ENCODE data around the gene GLMP. TPM values are rescaled to one million over a fixed set of nuclear protein-coding genes. Genes with fewer than 3 reads are reported as not detected.

GLMP gene
- polyA plus RNA-seq, 4 donors, result 30.7 to 263 (median 63.9) TPM

- Histone ChIP-seq H3K27ac (ENCODE audit: low read depth in 1 of 3, low read length in 2 of 3) (peak overlapping the region in 1 of 3 donors; percentile 80), H3K4me3 (ENCODE audit: low read depth in 1 of 3, low read length in 3 of 3) (peak overlapping the region; percentile 32 to 89 (median 78)), H3K9me3 (ENCODE audit: control insufficient read depth in 2 of 2, insufficient read depth in 1 of 2, low read depth in 1 of 2, low read length in 1 of 2) (no peaks in the 10 kb centered on the region), H3K27me3 (ENCODE audit: control insufficient read depth in 3 of 3, insufficient read depth in 3 of 3, low read length in 3 of 3) (no peaks in the 10 kb centered on the region), H3K36me3 (ENCODE audit: control insufficient read depth in 3 of 3, insufficient read depth in 2 of 3, low read depth in 1 of 3, low read length in 3 of 3) (peaks cover 0 to 31% (median 5%) of the 10 kb centered on the region in 3 donors), H3K4me1 (ENCODE audit: control insufficient read depth in 3 of 3, insufficient read depth in 2 of 3, low read depth in 1 of 3, low read length in 2 of 3) (peaks cover 4 to 31% (median 5%) of the 10 kb centered on the region in 3 donors)
- WGBS, 3 donors, result 60 to 77% (median 65%) methylated on average over 1 of the region's 1 CpG
- DNase-seq (no peak), FAIRE-seq (no peak)
These were observed 12.0 kb downstream of the GLMP start for GRCh38 chr1:156283521-156283920.

DNA sequence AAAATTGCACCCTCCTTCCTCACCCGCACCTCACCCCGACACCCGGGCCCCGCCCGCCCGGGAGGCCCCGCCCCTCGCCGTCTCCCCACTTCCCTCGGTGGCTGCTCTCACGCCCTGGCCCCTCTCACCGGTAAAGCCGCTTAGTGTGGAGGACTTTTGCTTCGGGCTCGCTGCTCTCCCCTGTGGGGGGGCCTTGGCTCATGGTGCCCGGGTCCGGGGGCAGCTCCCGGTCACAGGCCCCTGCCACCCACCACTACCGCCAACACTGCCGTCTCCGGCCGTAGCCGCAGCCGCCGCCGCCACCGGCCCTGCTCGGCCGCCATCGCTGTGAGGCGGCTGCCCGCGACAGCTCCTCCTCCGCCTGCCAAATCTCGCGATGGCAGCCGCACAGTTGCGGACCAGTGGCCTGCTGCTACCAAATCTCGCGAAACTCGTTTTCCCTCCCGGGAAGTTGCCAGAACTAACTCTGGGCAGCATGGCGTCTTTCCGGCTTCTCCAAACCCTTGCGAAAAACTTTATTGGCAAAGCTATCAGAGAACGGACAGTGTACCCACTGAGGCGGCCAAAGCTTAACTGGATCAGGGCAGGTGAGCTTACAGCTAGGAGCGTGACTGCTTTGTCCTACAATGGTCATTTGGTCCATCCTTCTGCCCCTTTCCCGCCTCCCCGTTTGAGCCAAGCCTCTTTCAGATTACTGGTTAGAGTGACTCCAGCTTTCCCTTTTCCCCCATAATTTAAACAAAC is 12.8 kb downstream of the GLMP start, which contains the start of gene SMG5:
TSS of gene SMG5 (minus strand) at position 347 of the 744 bp plus-strand sequence. CDS start at position 202, 145 bp downstream.
- FAIRE-seq, result no peak
- DNase-seq, result peak; percentile 99
- WGBS, 3 donors, result 0 to 1% (median 1%) methylated on average over 46 to 50 of the region's 50 CpGs

GRCh38 chr1:156281693-156282478 is 13.6 kb downstream of the GLMP start:
- peak overlapping the region; percentile 58 to 89 (median 78) for H3K4me3 ChIP-seq (ENCODE audit: low read depth in 1 of 3, low read length in 3 of 3)
- H3K9me3 ChIP-seq (ENCODE audit: control insufficient read depth in 2 of 2, insufficient read depth in 1 of 2, low read depth in 1 of 2, low read length in 1 of 2), result no peaks in the 10 kb centered on the region
- DNase-seq, result peak; percentile 86 to 88
- H3K36me3 ChIP-seq (ENCODE audit: control insufficient read depth in 3 of 3, insufficient read depth in 2 of 3, low read depth in 1 of 3, low read length in 3 of 3), result peaks cover 0 to 41% (median 17%) of the 10 kb centered on the region in 3 donors
- 5 to 7% (median 6%) methylated on average over 21 to 22 of the region's 22 CpGs for WGBS, 3 donors
- peak overlapping the region; percentile 88 to 95 (median 91) for H3K27ac ChIP-seq (ENCODE audit: low read depth in 1 of 3, low read length in 2 of 3)
- no peak for FAIRE-seq
- H3K4me1 ChIP-seq (ENCODE audit: control insufficient read depth in 3 of 3, insufficient read depth in 2 of 3, low read depth in 1 of 3, low read length in 2 of 3), result peaks cover 4 to 31% (median 5%) of the 10 kb centered on the region in 3 donors
- H3K27me3 ChIP-seq (ENCODE audit: control insufficient read depth in 3 of 3, insufficient read depth in 3 of 3, low read length in 3 of 3), result no peaks in the 10 kb centered on the region

More for the DNA sequence above, 12.8 kb downstream of the GLMP start, which contains the start of gene SMG5:
- peak within 1 kb of the TSS; percentile 88 to 95 (median 91) for H3K27ac ChIP-seq (ENCODE audit: low read depth in 1 of 3, low read length in 2 of 3)
- peak within 1 kb of the TSS; percentile 58 to 89 (median 78) for H3K4me3 ChIP-seq (ENCODE audit: low read depth in 1 of 3, low read length in 3 of 3)
- H3K9me3 ChIP-seq (ENCODE audit: control insufficient read depth in 2 of 2, insufficient read depth in 1 of 2, low read depth in 1 of 2, low read length in 1 of 2), result no peaks in the 10 kb centered on the region
- peaks cover 0 to 36% (median 13%) of the 10 kb centered on the region in 3 donors for H3K36me3 ChIP-seq (ENCODE audit: control insufficient read depth in 3 of 3, insufficient read depth in 2 of 3, low read depth in 1 of 3, low read length in 3 of 3)
- peaks cover 4 to 31% (median 5%) of the 10 kb centered on the region in 3 donors for H3K4me1 ChIP-seq (ENCODE audit: control insufficient read depth in 3 of 3, insufficient read depth in 2 of 3, low read depth in 1 of 3, low read length in 2 of 3)
- no peaks in the 10 kb centered on the region for H3K27me3 ChIP-seq (ENCODE audit: control insufficient read depth in 3 of 3, insufficient read depth in 3 of 3, low read length in 3 of 3)

DNA sequence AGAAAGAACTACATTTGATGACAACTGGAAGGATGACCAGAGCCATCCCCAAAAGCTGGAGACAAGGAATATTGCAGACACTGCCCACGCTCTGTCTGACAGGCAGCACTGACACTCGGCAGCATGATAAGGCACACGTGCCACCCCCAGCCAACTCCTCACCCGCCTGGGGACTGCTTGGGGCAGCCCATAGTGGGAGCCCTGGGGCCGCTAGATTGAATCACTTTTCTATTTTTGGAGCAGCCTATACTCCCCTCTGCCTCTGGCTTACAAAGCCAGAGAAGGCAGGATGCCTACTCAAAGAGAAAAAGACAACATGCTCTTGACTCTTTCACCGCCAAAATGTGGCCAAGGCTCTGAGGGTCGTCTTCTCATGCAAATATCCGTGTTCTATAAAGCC is 14.2 kb downstream of the GLMP start:
- no peak for FAIRE-seq
- Histone ChIP-seq H3K4me3 (ENCODE audit: low read depth in 1 of 3, low read length in 3 of 3) (peak overlapping the region in 2 of 3 donors; percentile 78 to 89), H3K9me3 (ENCODE audit: control insufficient read depth in 2 of 2, insufficient read depth in 1 of 2, low read depth in 1 of 2, low read length in 1 of 2) (no peaks in the 10 kb centered on the region), H3K4me1 (ENCODE audit: control insufficient read depth in 3 of 3, insufficient read depth in 2 of 3, low read depth in 1 of 3, low read length in 2 of 3) (peaks cover 4 to 31% (median 5%) of the 10 kb centered on the region in 3 donors), H3K36me3 (ENCODE audit: control insufficient read depth in 3 of 3, insufficient read depth in 2 of 3, low read depth in 1 of 3, low read length in 3 of 3) (peaks cover 2 to 42% (median 19%) of the 10 kb centered on the region in 3 donors), H3K27me3 (ENCODE audit: control insufficient read depth in 3 of 3, insufficient read depth in 3 of 3, low read length in 3 of 3) (no peaks in the 10 kb centered on the region), H3K27ac (ENCODE audit: low read depth in 1 of 3, low read length in 2 of 3) (peak overlapping the region in 1 of 3 donors; percentile 88)
- 12 to 19% (median 17%) methylated on average over 8 of the region's 8 CpGs for WGBS, 3 donors
- no peak for DNase-seq

GRCh38 chr1:156279837-156280236 is 15.6 kb downstream of the GLMP start:
- Histone ChIP-seq H3K27me3 (ENCODE audit: control insufficient read depth in 3 of 3, insufficient read depth in 3 of 3, low read length in 3 of 3) (no peaks in the 10 kb centered on the region), H3K27ac (ENCODE audit: low read depth in 1 of 3, low read length in 2 of 3) (no peak overlapping the region), H3K4me3 (ENCODE audit: low read depth in 1 of 3, low read length in 3 of 3) (no peak overlapping the region), H3K36me3 (ENCODE audit: control insufficient read depth in 3 of 3, insufficient read depth in 2 of 3, low read depth in 1 of 3, low read length in 3 of 3) (peaks cover 12 to 40% (median 25%) of the 10 kb centered on the region in 3 donors), H3K4me1 (ENCODE audit: control insufficient read depth in 3 of 3, insufficient read depth in 2 of 3, low read depth in 1 of 3, low read length in 2 of 3) (peaks cover 4 to 31% (median 5%) of the 10 kb centered on the region in 3 donors), H3K9me3 (ENCODE audit: control insufficient read depth in 2 of 2, insufficient read depth in 1 of 2, low read depth in 1 of 2, low read length in 1 of 2) (no peaks in the 10 kb centered on the region)
- WGBS, 3 donors, result 88 to 95% (median 91%) methylated on average over 3 of the region's 3 CpGs
- no peak for DNase-seq
- no peak for FAIRE-seq

GRCh38 chr1:156276966-156277381 is 18.5 kb downstream of the GLMP start:
- Histone ChIP-seq H3K27me3 (ENCODE audit: control insufficient read depth in 3 of 3, insufficient read depth in 3 of 3, low read length in 3 of 3) (no peaks in the 10 kb centered on the region), H3K4me3 (ENCODE audit: low read depth in 1 of 3, low read length in 3 of 3) (no peak overlapping the region), H3K9me3 (ENCODE audit: control insufficient read depth in 2 of 2, insufficient read depth in 1 of 2, low read depth in 1 of 2, low read length in 1 of 2) (no peaks in the 10 kb centered on the region), H3K36me3 (ENCODE audit: control insufficient read depth in 3 of 3, insufficient read depth in 2 of 3, low read depth in 1 of 3, low read length in 3 of 3) (peaks cover 32 to 63% (median 38%) of the 10 kb centered on the region in 3 donors), H3K27ac (ENCODE audit: low read depth in 1 of 3, low read length in 2 of 3) (no peak overlapping the region), H3K4me1 (ENCODE audit: control insufficient read depth in 3 of 3, insufficient read depth in 2 of 3, low read depth in 1 of 3, low read length in 2 of 3) (peaks cover 4 to 13% (median 5%) of the 10 kb centered on the region in 3 donors)
- FAIRE-seq (no peak), DNase-seq (no peak)
- 63 to 83% (median 79%) methylated on average over 6 of the region's 6 CpGs for WGBS, 3 donors

- no peak for FAIRE-seq
These were observed 18.9 kb downstream of the GLMP start for GRCh38 chr1:156276532-156276931.

DNA sequence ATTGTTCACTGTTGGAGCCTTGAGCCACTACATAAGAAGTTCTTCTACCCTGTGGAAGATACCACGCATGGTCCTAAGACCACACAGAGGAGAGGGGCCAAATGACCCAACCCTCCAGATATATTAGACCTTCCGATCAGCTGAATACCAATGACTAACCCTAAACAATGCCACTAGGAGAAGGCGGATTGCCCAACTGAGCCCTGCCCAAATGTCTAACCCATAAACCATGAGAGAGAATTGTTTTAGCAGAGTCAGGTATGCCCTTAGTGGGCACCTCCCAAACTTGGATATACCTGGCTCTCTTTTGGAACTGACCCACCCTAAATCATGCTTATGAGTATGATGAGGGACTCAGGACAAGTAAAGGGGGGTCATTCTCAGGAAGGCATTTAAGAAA is 25.2 kb downstream of the GLMP start:
- FAIRE-seq, result no peak

More at GRCh38 chr1:156276532-156276931, 18.9 kb downstream of the GLMP start:
- H3K36me3 ChIP-seq (ENCODE audit: control insufficient read depth in 3 of 3, insufficient read depth in 2 of 3, low read depth in 1 of 3, low read length in 3 of 3), result peaks cover 32 to 65% (median 40%) of the 10 kb centered on the region in 3 donors
- H3K4me1 ChIP-seq (ENCODE audit: control insufficient read depth in 3 of 3, insufficient read depth in 2 of 3, low read depth in 1 of 3, low read length in 2 of 3), result peaks cover 4 to 9% (median 5%) of the 10 kb centered on the region in 3 donors
- no peaks in the 10 kb centered on the region for H3K27me3 ChIP-seq (ENCODE audit: control insufficient read depth in 3 of 3, insufficient read depth in 3 of 3, low read length in 3 of 3)
- H3K4me3 ChIP-seq (ENCODE audit: low read depth in 1 of 3, low read length in 3 of 3), result no peak overlapping the region
- no peak overlapping the region for H3K27ac ChIP-seq (ENCODE audit: low read depth in 1 of 3, low read length in 2 of 3)
- no peak for DNase-seq
- H3K9me3 ChIP-seq (ENCODE audit: control insufficient read depth in 2 of 2, insufficient read depth in 1 of 2, low read depth in 1 of 2, low read length in 1 of 2), result no peaks in the 10 kb centered on the region

More for the DNA sequence above, 25.2 kb downstream of the GLMP start:
- no peak for DNase-seq
- no peaks in the 10 kb centered on the region for H3K27me3 ChIP-seq (ENCODE audit: control insufficient read depth in 3 of 3, insufficient read depth in 3 of 3, low read length in 3 of 3)
- 97% methylated on average over 3 of the region's 3 CpGs for WGBS, 3 donors
- no peaks in the 10 kb centered on the region for H3K4me1 ChIP-seq (ENCODE audit: control insufficient read depth in 3 of 3, insufficient read depth in 2 of 3, low read depth in 1 of 3, low read length in 2 of 3)
- H3K36me3 ChIP-seq (ENCODE audit: control insufficient read depth in 3 of 3, insufficient read depth in 2 of 3, low read depth in 1 of 3, low read length in 3 of 3), result peaks cover 40 to 81% (median 44%) of the 10 kb centered on the region in 3 donors
- H3K9me3 ChIP-seq (ENCODE audit: control insufficient read depth in 2 of 2, insufficient read depth in 1 of 2, low read depth in 1 of 2, low read length in 1 of 2), result no peaks in the 10 kb centered on the region
- no peak overlapping the region for H3K4me3 ChIP-seq (ENCODE audit: low read depth in 1 of 3, low read length in 3 of 3)
- no peak overlapping the region for H3K27ac ChIP-seq (ENCODE audit: low read depth in 1 of 3, low read length in 2 of 3)

Data from small intestine (tissue), 7 donors.